HG03439 (cell line): Measurements from ENCODE around the gene RBMS1.

Experiments used
- ATAC-seq: cut with Tn5 transposase; IDR thresholded peaks from one replicate; pipeline ENCODE4 v1.9.1; 2021; ENCODE audit warnings: mild to moderate bottlenecking, moderate library complexity; ENCODE audit not compliant: unreplicated experiment

Gene RBMS1

DNA sequence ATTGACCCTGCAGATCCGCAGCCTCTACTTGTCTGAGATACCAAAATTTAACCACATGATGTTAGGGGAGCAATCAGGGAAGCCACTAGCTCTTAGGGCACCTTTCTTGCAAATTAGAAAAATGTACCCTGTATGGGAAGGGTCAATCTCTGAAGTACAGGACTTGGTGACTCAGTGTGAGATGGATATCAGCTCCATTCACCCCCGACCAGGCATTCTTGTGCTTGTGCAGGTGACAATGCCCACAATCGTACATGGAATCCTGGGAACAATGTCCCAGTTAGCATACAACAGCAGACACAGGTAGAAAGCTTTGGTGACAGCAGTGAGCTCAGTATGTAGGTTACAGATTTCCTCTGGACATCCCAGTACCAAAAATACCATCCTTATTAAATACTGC, 155.9 kb downstream of the RBMS1 start:
- no peak for ATAC-seq

DNA sequence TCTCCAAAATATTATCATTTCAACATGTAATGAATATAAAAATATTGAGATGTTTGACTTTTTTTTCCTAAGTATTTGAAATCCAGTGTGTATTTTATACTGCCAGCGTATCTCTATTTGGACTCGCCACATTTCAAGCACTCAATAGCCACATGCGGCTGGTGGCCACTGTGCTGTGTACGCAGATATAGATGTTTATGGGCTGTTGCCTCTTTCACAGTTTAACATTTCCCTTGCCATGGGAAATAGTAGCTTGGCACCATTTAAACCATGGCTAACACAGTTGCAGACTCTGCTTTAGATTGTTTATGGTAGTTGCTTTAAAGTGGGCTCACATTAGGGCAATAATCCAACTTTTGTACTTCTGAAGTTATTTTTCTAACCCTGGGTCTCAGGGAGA, 157.0 kb downstream of the RBMS1 start:
- no peak for ATAC-seq

DNA sequence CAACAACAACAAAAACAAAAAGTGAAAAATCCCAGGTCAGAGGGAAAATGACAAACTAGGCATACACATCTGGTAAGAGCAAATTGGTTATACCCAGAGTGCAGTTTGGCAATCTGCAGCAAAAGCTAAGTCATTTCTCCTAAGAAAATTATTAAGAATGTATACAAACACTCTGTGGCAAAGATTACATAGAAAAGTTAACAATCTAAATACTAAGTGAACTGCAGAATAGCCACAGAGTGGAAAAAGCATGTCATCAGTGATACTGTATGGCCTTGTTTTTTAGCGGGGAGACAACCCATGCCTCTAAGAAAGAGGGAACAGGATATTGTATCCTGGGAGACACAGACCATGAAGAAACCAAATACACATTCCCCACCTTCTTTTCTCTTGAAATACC, 157.5 kb downstream of the RBMS1 start:
- ATAC-seq = no peak

DNA sequence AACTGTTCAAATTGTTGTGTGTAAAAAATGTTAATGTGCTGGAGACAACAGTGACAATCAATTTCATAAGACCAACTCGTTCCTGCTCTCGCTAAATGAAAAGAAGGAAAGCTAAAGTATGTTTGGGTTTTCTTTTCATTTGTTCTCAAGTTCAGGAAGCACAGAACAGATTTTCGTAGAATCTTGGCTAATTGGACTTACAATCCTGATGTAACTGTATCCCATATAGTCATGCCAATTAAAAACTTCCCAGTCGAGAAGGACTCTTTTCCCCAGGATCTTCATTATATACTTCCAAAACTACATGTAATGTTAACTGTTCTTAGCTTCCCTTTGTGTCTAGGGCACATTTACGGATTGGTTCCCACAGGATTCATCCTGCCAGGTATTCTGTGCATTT, 158.2 kb downstream of the RBMS1 start:
- no peak for ATAC-seq

DNA sequence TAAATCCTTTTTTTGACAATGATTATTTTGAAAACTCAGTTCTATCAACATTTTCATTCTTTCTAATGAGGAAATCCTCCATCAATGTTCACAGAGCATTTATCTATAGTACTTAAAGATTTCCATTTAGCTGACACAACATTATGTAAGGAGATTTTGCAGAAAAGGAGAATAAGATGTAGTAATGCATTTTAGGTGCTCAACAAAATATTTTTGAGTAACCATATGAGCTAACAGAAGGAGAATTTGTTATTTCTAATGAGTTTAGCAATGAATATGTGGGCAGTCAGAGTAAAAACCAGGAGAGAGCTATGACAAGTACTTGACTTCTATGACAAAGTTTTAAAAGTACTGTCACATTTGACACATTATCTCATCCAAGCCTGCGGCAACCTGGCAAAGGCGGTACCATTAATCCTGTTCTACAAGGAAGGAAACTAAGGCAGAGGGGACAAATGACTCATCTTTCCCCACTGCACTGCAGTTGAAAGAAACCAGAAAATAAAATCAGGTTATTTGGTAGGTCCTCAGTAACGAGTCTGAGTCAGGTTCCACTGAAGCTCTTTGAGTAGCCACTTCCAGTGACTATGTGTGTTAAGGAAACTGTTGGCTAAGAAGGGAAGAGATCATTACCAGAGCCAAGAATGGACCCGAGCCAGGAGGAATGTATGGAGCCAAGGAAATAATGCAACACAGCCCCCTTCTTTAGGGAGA, 159.4 kb downstream of the RBMS1 start:
- ATAC-seq = no peak

DNA sequence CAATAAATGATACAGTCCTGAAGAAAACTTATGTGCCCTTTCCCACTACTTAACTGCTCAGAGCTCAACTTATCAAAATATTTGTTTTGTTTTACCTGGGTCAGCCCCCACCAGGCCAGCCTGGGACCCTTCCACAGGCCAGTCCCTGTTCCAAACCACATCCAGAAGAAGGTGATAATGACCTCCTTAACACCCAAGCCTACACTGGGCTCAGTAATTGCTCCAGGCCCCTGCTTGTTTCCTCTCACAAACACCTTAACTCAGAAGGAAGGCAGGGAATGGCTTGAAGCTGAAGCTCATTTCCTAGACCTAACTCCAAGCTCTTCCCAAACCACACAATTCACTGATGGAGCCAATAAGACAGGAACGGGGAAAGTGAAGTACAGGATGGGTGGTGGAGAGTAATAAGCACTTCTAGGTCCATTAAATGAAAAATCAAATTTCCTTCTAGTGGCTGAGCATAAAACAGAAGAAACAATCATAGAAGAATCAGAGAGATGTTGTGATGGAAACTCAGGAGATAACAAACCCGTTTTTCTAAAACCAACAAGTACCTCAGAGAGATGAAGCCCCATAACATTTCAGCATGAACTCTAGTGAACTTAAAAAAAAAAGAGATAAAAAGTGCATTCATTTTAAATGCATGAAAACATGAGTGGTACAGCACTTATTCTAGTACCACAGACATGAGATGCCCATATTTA, 160.1 kb downstream of the RBMS1 start:
- no peak for ATAC-seq

DNA sequence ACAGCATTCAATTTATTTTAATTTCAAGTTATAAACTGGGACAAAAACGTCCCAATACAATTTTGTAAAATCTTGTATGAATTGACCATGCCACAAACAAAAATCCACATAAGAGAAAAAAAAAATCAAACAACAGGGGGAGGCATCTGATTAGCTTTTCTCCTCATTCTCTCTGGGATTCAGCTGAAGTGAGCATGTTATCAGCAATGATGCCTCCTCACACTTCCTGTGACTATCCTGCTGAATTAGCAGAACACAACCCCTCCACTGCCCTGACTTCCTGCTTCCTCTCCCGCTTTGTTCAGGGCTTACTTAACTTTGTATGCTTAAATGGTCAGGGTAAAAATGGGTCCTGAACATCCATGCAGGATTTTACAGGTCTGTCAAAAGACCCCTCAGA, 161.3 kb downstream of the RBMS1 start:
- no peak for ATAC-seq

DNA sequence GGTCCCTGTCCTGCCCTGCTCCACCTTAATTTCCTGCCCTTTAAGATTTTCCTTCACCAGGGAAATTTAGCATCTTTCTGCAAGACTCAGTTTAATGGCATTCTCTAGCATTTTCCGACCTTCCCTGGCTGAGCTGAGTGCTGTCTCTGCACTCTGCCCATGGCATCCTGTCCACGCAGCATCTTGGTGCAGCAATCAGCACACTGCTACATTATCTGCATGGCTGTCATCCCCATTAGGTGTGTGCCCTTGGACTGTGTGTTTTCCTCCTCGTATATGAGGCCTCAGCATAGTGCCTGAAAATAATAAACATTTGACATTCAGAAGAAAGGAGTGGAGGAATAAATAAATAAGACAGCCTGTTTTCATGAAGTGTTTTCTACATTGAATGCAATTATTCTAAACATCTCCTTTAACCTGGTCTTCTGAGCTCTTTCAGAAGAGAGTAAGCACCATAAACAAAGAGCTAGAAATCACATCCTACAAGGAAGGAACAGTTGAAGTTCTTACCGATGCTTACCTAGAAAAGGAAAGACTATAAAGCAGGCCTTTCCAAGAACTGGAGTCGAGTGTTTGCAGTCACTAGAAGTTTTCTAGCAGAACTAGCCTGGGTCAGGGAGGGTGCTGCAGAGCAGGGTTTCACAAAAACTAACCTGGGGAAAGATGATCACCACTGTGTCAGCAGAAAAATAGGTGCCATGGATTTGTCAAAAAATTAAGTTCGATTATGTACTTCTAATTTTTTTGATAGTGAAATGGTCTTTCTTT, 162.2 kb downstream of the RBMS1 start:
- no peak for ATAC-seq

DNA sequence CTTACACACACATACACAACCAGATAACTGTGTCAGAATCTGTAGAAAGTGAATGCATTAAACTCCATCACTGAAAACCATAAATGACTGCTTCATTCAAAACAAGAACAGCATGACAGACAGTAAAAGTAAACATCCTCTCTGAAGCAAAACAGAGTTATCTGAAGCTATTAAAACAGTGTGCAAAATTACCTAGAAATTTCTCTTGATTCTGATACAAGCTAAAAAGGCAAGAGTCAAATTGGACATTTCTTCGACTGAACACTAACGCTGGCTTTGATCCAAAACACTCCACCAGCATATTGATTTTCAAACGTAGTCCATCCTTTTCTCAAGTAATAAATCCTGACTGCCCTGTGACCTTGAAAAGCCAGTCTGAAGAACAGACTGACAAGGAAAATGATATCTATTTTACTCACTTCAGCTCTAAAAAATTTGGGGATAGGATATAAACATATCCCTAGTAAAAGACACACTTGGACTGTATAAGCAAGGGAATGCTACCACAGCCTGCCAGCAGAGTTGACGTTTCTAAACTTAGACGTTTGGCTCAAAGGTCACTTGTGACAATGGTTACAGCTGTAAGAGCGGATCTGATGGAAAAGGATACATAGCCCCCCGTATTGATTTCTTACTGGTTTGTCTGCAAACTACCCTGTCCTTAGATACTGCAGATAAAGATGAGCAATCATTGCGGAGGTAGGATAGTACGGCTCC, 164.6 kb downstream of the RBMS1 start:
- ATAC-seq = no peak

DNA sequence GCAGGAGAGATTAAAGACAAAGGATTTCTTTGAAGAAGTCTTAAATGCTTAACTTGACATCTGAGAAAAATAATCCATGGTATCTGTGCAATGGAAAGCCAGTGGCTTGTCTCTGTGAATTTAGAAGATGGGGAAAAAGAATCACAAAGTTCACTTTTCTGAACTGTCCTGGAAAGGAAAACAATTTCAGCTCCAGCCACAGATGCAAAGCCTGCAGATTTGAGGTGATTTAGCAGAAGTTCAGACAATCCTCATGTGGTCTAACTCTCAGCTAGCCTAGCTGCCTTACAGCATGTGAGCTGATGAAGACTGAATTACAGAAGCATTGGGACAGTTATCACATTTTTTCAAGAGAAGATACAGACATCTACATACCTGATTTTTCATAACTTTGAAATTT, 166.8 kb downstream of the RBMS1 start:
- ATAC-seq = no peak

DNA sequence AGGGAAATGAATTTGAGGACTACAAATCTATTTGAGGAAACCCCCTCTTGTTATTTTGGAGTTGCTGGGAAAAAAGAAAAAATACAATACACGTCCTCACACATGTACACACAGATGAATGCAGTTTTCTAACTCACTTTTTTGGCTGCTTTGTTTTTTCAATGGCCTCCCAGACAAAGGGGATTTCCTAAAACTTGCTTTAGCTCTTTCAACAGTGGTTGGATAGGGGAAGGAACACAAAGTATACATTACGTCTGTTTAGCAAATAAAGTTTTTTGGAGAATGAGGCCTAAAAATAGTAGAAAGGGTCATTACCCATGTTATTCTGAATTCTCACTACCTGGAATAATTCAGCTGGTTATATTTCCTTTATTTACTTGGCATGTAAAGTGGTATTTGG, 168.2 kb downstream of the RBMS1 start:
- no peak for ATAC-seq

DNA sequence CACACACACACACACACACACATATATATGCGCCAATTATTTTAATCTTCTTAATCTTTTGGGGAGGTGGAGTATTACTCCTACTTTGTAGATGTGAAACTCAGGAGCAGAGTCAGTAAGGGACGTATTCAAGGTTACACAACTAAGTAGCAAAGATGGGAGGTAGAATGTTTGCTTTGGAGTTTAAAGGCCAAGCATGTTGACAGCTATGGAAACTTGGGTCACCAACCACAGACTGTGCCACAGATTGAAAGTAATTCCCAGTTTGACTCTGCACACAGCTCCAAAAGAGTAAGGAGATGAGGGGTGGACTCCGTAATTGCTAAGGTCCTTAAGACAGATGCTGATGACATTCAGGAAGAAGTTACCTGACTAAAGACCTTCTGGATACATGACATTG, 168.7 kb downstream of the RBMS1 start:
- ATAC-seq = no peak

DNA sequence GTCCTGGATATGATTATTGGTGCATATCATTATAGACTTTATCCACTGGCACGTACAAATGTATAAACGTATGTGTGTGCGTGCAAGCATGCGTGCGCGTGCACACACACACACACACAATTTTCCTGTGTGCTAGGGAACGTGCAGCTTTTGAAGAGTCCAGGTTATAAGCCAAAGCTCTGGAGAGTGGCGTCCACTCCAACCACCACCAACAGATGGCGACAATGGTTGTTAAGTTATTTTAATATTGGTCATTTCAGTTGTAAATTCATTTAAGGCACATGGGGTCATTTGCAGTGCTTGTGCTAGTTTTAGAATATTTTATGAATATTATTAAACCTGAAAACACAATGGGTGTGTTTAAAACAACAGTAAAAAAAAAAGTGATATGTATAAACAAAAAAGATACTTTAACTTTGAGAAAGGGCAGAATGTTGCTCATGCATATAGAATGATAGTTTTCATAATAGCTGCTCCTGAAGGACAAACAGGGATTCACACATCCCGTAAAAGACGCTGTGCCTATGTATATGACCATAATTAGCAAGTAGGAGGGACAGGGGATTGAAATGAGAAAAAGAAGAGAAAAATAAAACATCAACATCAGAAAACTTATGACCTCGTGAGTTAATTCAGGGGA, 169.3 kb downstream of the RBMS1 start:
- ATAC-seq = peak; percentile 53

DNA sequence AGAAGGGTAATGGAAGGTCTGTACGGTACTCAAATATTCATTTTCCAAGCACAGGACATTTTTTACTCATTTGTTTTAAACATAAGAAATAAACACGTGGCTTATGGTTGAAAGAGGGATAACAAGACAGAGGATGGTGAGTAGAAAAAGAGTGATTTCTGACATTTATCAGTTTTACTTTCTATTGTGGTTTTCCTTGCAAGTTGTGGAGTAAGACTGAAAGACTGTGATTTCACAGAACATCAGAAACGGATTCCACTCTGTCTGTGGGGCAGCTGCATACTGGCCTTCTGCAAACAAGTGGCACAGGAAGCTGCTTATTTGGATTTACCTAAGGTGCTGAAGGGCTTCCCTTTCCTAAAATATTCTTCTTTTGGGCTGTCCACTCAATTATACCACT, 171.3 kb downstream of the RBMS1 start:
- ATAC-seq = no peak

DNA sequence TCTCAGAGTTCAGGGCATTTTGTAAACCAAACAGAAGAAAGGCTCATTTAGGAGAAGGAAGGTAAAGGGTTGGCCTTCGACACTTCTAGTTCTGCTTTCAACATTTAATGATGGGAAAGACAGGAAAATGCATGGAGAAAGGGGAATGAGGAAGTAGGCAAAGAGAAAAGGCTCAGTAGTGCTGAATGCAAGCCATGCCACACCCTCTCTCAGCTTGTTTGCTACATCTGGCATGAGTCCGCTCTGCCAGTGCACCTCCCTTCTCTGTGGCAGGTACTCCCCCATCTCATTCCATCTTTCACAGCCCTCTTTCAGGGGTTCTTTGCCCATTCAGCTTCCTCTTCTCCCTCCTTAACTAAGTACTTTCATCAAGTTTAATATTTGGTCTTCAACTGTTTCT, 172.6 kb downstream of the RBMS1 start:
- no peak for ATAC-seq

DNA sequence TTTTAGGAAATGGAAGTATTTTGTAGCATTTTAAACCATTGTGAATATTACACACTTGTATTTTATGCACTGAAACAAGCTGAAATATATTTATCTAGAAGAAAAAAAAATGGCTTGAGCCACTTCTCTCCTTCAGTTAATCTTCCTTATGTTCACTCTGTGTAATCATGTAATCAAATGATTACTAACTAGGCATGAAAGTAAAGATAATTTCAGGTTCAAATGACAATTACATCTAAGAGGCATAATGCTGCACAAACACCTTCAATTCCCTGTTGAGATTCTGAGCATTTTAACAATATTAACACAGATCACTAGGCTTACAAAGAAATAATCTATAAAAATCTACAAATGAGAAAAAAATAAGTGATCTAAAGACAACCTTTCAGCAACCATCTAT, 173.9 kb downstream of the RBMS1 start:
- ATAC-seq = no peak

DNA sequence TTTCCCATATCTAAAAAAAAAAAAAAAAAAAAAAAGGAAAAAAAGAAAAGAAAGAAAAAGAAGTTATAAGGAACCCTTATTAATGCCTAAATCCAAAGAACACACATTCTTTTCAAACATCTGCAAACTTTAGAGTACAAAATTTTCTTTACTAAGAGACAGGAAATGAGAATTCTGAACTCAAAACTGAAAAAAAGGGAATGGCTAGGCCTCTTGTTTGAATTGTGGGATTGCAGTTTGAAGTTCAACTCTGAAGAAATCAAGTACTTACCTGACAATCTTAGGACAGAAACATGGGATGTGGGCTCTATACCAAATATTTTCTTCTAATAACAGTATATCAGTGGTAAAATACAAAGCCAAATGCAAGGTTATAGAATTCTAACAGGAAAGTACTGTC, 175.4 kb downstream of the RBMS1 start:
- ATAC-seq = no peak

DNA sequence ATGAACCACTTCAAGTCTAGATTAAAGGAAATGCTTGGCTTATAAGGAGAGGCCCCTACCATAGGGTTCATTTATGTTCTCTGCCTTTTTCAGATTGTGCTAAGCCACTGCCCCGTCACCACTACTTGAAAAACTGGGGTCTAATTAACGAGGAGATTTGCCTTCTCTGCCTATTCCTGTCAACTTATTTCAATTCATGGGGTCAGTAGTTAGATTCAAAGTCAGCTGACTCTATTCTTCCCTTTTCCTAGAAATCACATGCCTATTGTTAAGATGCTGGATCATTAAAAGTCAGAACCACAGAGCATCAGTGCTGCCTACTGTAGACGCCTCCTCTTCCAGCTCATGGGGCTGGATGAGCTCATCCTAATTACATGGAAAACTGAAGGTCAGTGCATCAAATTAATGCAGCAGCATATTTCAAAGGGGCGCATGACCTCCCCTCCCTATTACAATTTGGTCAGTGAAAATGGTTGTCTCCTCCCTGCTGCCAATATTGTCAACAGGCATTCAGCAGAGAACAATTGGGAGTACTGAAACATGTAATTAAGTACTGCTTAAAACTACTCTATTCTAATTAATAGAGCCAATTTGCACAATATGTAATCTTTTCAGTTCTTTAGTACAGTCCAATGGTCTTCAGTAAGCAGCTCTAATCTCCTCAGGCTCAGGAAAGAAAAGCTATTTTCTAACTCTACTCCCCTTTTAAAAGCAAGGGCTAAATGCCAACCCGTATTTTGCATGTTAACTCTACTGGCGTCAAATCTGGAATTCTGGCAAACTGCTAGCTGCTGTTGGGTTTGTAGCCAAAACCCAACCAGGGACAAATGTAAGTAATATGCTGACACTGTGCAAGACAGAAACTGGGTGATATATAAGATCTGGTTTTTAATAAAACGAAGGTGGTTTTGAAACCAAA, 176.2 kb downstream of the RBMS1 start:
- ATAC-seq = no peak

DNA sequence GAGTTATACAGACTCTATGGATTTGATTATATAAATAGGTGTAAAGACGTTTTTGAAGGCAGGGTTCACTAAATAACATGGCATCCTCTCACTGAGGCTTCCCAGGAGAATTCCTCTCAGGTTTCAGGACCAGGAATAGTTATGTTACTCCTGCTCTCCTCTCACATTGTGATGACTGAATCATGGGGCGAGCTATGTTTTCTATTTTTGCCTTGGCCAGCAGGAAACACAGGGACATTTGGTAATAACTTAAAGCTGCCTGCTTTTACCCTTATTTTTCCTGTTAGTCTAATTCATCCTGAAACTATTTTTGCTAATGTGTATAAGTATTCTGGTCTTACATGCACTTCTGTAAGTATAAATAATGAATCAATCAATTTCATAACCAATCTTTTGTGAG, 178.3 kb downstream of the RBMS1 start:
- no peak for ATAC-seq
